ENCODE measurements around the gene NPAS3.
A peak's percentile ranks its signal among the peaks of the same experiment; 100 is the strongest.

The NPAS3 gene

DNA sequence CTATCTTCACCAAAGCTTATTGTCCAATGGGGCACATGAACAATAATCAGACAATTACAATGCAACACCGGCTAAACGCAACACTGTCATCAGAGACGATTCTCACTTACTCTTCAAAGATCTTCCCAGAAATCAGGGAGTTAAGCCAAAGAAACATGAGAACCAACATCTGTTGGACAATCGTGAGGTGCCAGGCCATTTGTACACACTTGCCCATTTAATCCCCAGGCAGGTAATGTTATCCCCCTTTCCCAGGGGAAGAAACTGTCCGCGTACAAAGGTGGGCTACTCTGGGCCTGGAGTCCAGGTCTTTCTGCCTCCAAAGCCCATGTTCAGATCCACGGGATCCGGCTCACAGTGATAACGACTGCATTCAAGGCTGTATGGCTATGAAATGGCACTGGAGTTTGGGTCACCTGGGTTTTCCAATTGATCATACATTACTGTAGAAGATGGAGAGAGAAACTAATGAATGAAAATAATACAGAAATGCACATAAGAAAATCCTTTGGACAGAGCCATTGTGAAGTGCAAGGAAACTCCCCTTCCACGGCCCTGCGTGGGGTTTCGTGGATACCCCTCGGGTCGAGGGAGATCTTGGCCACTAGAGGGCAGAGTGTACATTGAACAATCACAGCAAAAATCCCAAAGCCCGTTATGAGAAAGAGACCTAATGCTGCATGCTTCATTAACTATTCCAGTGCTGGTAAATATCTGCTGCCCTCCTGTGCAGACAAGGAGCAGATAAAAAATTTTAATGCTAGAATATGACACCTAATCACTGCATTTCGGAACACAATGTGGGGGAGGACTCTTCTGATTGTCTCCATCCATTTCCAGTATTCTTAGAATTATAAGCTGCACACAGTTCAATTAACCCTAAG is 900.8 kb downstream of the NPAS3 start:
- no peak overlapping the region for H3K4me3 ChIP-seq (ENCODE audit: low read length)
- DNase-seq (ENCODE audit: low read depth), result peak; percentile 43
- TF ChIP-seq, protein P1, sequence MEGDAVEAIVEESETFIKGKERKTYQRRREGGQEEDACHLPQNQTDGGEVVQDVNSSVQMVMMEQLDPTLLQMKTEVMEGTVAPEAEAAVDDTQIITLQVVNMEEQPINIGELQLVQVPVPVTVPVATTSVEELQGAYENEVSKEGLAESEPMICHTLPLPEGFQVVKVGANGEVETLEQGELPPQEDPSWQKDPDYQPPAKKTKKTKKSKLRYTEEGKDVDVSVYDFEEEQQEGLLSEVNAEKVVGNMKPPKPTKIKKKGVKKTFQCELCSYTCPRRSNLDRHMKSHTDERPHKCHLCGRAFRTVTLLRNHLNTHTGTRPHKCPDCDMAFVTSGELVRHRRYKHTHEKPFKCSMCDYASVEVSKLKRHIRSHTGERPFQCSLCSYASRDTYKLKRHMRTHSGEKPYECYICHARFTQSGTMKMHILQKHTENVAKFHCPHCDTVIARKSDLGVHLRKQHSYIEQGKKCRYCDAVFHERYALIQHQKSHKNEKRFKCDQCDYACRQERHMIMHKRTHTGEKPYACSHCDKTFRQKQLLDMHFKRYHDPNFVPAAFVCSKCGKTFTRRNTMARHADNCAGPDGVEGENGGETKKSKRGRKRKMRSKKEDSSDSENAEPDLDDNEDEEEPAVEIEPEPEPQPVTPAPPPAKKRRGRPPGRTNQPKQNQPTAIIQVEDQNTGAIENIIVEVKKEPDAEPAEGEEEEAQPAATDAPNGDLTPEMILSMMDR (conservative IDR thresholded peaks at IDR 0.05; ENCODE audit: low read length), result peak; percentile 77

DNA sequence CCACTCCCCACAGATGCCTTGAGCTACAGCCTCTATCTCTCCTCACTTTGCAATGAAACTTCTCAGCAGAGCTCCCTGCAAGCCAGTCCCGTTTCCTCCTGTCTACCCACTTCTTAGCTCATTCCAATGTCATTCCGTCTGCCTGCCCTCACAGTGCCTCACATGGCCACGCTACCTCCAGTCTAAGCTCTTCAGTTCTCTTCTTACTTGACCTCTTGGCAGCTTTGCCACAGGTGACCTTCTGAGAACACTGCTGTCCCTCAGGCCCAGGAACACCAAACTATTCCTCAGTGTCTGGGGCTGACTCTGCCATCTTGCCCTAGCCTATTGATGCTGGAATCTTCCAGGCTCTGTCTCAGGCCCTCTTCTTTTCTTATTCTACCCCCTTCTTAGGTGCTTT is 902.1 kb downstream of the NPAS3 start:
- TF ChIP-seq, protein P1 (conservative IDR thresholded peaks at IDR 0.05; ENCODE audit: low read length), result no peak
- H3K4me3 ChIP-seq (ENCODE audit: low read length), result no peak overlapping the region

DNA sequence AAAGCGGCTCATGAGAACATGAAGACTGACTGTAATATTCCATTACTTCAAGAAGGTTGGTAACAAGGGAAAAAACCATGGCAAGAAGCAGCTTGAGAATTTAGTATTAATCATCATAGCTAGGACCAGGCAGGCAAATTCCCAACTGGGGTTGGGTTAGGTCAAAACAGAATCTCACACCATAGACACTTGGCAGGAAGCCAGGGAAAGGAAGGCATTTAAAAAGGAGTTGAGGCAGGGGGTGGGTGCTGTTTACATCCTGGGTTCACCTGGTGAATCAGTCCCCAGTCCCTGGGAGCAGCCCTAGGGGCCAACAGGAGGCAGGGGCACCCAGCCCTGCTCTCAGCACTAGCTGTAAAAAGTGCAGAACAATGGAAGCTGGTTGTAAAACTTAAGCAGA is 903.6 kb downstream of the NPAS3 start:
- TF ChIP-seq, protein P1 (conservative IDR thresholded peaks at IDR 0.05; ENCODE audit: low read length), result no peak
- no peak for DNase-seq (ENCODE audit: low read depth)
- no peak overlapping the region for H3K4me3 ChIP-seq (ENCODE audit: low read length)

More for the DNA sequence above, 902.1 kb downstream of the NPAS3 start:
- DNase-seq (ENCODE audit: low read depth), result no peak

DNA sequence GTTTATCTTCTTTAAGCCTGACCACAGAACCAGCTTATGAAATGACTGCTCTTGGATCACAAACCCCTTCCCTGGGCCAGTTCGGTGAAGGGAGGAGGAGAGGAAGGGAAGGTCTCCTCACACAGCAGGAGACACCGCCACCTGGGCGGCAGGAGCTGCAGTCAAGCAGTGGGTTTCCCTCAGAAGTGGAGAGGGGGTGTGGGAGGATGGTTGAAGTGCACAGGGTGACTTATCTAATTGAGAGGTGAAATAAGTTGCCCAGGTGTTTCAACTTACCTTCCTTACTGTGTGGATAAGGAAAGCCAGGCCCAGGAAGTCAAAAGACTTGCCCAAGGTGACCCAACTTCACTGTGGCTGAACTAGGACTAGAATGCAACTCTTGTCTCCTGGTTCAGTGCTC is 905.4 kb downstream of the NPAS3 start:
- no peak for DNase-seq (ENCODE audit: low read depth)
- TF ChIP-seq, protein P1 (conservative IDR thresholded peaks at IDR 0.05; ENCODE audit: low read length), result no peak
- no peak overlapping the region for H3K4me3 ChIP-seq (ENCODE audit: low read length)

DNA sequence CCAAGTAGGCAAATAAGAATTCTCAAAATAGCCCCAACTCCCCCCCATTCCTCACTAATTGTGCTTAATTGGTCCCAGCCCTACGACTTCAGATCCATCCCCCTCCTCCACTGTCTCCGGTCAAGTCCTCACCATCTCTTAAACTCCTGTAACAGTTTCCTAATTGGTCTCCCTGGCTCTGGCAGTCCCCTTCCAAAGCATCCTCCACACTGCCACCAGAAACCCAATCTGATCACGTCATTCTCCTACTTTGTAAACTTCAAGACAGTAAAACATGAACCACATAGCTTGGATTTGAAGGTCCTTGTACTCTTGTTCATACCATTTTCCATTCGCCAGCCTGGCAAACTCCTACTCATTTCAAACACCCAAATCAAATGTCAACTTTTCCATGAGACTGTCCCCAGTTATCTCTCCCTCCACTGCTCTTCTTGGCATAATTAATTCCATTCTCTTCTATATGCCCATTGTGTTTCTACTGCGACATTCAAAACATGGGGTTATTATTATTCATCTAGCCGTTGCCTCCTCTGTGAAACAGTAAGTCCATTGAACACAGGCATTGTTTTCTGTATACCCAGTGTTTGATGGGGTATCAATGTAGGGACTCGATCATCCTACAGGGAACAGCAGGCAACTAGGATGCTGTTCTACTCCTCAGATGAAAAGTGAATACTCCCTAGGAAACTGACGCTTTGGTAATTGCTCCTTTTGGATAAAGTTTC is 907.6 kb downstream of the NPAS3 start:
- no peak overlapping the region for H3K4me3 ChIP-seq (ENCODE audit: low read length)

DNA sequence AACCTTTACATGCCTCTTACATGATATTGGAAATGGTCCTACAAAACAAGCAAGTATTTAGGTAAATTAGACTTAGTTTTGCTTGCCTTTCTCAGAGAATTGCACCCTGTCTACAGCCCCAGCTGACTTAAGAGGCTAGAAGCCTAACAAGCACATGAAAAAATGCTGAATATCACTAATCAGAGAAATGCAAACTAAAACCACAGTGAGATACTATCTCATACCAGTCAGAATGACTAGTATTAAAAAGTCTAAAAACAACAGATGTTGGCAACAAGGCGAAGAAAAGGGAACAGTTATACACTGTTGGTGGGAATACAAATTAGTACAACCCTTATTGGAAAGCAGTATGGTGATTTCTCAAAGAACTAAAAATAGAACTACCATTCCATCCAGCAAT is 908.4 kb downstream of the NPAS3 start:
- TF ChIP-seq, protein P1 (conservative IDR thresholded peaks at IDR 0.05; ENCODE audit: low read length), result no peak
- H3K4me3 ChIP-seq (ENCODE audit: low read length), result no peak overlapping the region
- peak; percentile 41 for DNase-seq (ENCODE audit: low read depth)

More for the DNA sequence above, 907.6 kb downstream of the NPAS3 start:
- no peak for DNase-seq (ENCODE audit: low read depth)
- TF ChIP-seq, protein P1 (conservative IDR thresholded peaks at IDR 0.05; ENCODE audit: low read length), result no peak
